Right renal cortex interstitium (tissue), 3 donors: ENCODE results near the gene ACP4. TPM values are rescaled to one million over a fixed set of nuclear protein-coding genes. Genes with fewer than 3 reads are reported as not detected.

Source experiments
- DNase-seq, 3 donors: peaks; one replicate each; pipeline ENCODE4 v3.0.0-alpha.2; 2013; ENCODE audit warnings: low read depth in 3 of 3, low spot score in 2 of 3
- polyA plus RNA-seq, 3 donors: library from polyadenylated mRNA; unstranded; fragments of 120-200 nt; gene quantifications; one replicate each; pipeline ENCODE4 v1.2.1, GENCODE V29; 2013; ENCODE audit not compliant: insufficient read length in 3 of 3

Gene ACP4
- polyA plus RNA-seq, 3 donors: 0.13 to 0.15 TPM; not detected in 1

DNA sequence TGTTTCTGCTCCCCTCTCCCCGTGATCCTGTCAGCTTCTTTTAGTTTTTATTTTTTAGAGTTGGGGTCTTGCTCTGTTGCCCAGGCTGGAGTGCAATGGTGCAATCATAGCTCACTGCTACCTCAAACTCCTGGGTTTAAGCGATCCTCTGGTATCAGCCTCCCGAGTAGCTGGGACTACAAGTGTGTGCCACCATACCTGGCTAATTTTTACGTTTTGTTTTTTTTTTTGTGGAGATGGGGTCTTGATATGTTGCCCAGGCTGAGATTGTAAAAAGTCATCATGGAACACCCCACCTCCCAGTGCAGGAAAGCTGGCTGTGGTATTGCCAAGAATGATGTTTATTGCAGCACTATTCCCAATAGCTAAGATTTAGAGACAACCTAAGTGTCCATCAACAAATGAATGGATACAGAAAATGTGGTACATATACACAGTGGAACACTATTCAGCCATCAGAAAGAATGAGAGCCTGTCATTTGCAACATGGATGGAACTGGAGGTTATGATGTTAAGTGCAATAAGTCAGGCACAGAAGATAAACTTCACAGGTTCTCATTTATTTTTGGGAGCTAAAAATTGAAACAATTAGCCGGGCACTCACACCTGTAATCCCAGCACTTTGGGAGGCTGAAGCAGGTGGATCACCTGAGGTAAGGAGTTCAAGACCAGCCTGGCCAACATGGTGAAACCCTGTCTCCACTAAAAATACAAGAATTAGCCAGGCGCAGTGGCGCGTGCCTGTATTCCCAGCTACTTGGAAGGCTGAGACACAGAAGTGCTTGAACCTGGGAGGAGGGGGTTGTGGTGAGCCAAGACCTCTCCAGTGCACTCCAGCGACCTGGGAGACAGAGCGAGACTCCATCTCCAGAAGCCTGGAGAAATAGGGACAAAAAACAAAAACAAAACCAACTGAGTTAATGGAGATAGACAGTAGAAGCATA lies 49.8 kb downstream of the ACP4 start:
- no peak for DNase-seq

DNA sequence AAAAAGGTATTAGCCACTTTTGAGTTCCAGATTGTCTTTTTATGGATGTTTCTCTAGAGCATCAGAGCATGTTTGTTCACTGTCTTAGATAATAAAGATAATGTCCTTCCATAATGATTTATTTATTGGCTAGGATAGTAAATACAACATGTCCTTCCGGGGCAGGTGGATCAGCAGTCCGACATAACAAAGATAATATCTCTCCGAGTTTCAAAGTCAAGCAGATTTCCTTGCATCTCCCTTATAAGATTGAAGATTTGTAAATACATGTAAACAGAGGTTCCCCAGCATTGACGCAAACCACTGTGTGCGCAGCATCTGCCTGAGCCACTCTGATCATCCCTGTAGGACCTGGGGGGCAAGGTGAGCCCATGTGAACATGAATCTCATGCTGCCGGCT lies 51.9 kb downstream of the ACP4 start:
- DNase-seq: no peak

GRCh38 chr19:50843205-50843604 lies 53.0 kb downstream of the ACP4 start:
- no peak for DNase-seq

DNA sequence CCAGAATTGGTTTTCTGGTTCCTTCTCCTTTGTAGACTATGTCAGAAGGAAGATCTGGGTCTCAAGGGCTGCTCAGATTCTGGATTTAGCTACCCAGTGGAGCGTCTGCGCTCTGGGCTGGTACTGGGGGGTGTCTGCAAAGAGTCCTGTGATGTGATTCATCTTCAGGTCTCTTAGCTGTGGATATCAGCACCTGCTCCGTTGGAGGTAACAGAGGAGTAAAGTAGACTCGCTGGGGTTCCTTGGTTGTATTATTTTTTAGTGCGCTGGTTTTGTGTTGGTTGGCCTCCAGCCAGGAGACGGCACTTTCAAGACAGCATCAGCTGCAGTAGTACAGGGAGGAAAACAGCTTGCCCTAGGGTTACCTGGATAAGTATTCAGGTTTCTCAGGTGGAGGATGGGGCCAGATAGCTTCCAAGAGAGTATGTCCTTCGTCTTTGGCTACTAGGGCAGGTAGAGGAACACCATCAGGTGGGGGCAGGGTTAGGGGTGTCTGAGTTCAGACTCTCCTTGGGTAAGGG lies 53.5 kb downstream of the ACP4 start:
- DNase-seq: no peak

- no peak for DNase-seq
Measured at GRCh38 chr19:50844296-50844935, 54.2 kb downstream of the ACP4 start.

Other genes starting within 250 kb of the ACP4 start
- 10 to 100 TPM; 12.6 to 15.6 (median 15.0) TPM for gene LRRC4B, start 222.0 kb upstream of the ACP4 start, polyA plus RNA-seq
- 1 to 10 TPM in 1 of 3 donors, under 1 TPM in 2; 0.47 to 1.0 (median 0.65) TPM for gene SYT3, start 150.5 kb upstream of the ACP4 start, polyA plus RNA-seq
- gene C19orf81, start 141.0 kb upstream of the ACP4 start, polyA plus RNA-seq: 1 to 10 TPM; 1.7 to 3.8 (median 2.5) TPM
- gene SHANK1, start 70.6 kb upstream of the ACP4 start, polyA plus RNA-seq: 1 to 10 TPM; 3.5 to 5.0 (median 4.9) TPM
- gene CLEC11A, start 67.1 kb upstream of the ACP4 start, polyA plus RNA-seq: 10 to 100 TPM; 25.3 to 29.9 (median 27.2) TPM
- gene GPR32, start 20.0 kb upstream of the ACP4 start, polyA plus RNA-seq: not detected
- 1 to 10 TPM; 1.7 to 1.8 (median 1.8) TPM for gene KLK1, start 33.4 kb downstream of the ACP4 start, polyA plus RNA-seq
- gene KLK15, start 43.2 kb downstream of the ACP4 start, polyA plus RNA-seq: not detected
- gene KLK3, start 64.5 kb downstream of the ACP4 start, polyA plus RNA-seq: under 1 TPM; 0.24 to 0.53 (median 0.42) TPM
- gene KLK2, start 83.0 kb downstream of the ACP4 start, polyA plus RNA-seq: under 1 TPM; 0.18 to 0.22 (median 0.21) TPM
- not detected for gene KLK4, start 121.0 kb downstream of the ACP4 start, polyA plus RNA-seq
- 1 to 10 TPM; 1.6 to 2.7 (median 2.0) TPM for gene KLK5, start 162.6 kb downstream of the ACP4 start, polyA plus RNA-seq
- gene KLK6, start 179.2 kb downstream of the ACP4 start, polyA plus RNA-seq: 10 to 100 TPM; 34.4 to 49.0 (median 41.2) TPM
- 1 to 10 TPM; 4.0 to 9.4 (median 5.5) TPM for gene KLK7, start 193.5 kb downstream of the ACP4 start, polyA plus RNA-seq
- 1 to 10 TPM; 1.2 to 1.9 (median 1.4) TPM for gene KLK8, start 211.2 kb downstream of the ACP4 start, polyA plus RNA-seq
- under 1 TPM; 0.15 to 0.19 (median 0.18) TPM for gene KLK10, start 229.3 kb downstream of the ACP4 start, polyA plus RNA-seq
- under 1 TPM; 0.16 to 0.24 (median 0.22) TPM for gene KLK11, start 236.2 kb downstream of the ACP4 start, polyA plus RNA-seq
- not detected for gene KLK12, start 244.6 kb downstream of the ACP4 start, polyA plus RNA-seq